Uterus (tissue), 4 donors: ENCODE data around the gene CIAO3. TPM values are rescaled to one million over a fixed set of nuclear protein-coding genes. Genes with fewer than 3 reads are reported as not detected.

Experiments
- DNase-seq, 2 donors: peaks; one replicate each; pipeline ENCODE4 v3.0.0-alpha.2; 2019 to 2020
- H3K27ac ChIP-seq, 2 donors: fragments of 200-600 bp; sonication (generic); 1 replicate in 1 of 2; 2 replicates in 1 of 2; pipeline ENCODE4 v1.5.1; 2016 to 2018
- H3K27me3 ChIP-seq, 2 donors: fragments of 200-600 bp; sonication (generic); one replicate each; pipeline ENCODE4 v1.5.1; 2018 to 2019; ENCODE audit warnings: control low read depth in 1 of 2
- H3K36me3 ChIP-seq, 2 donors: fragments of 200-600 bp; sonication (generic); one replicate each; pipeline ENCODE4 v1.5.1; 2019; ENCODE audit warnings: control low read depth in 1 of 2
- H3K4me1 ChIP-seq, 2 donors: fragments of 200-600 bp; sonication (generic); one replicate each; pipeline ENCODE4 v1.5.1; 2018 to 2019; ENCODE audit warnings: control low read depth in 1 of 2
- H3K4me3 ChIP-seq, 2 donors: fragments of 200-600 bp; sonication (generic); 1 replicate in 1 of 2; 2 replicates in 1 of 2; pipeline ENCODE4 v1.5.1; 2018 to 2019; ENCODE audit warnings: mild to moderate bottlenecking in 1 of 2
- H3K9me3 ChIP-seq, 2 donors: fragments of 200-600 bp; sonication (generic); one replicate each; pipeline ENCODE4 v1.5.1; 2019; ENCODE audit warnings: control low read depth in 1 of 2
- POLR2A ChIP-seq, 2 donors: fragments of 450-650 bp; IDR thresholded peaks; one replicate each; pipeline ENCODE4 v1.6.1; 2016; ENCODE audit warnings: antibody characterized with exemption in 2 of 2, mild to moderate bottlenecking in 1 of 2, moderate library complexity in 1 of 2
- intact Hi-C: fragments of 100-400 bp; cut with DNase I; formaldehyde crosslinking; loops from one replicate; pipeline ENCODE4 v1.15.1; 2023; ENCODE audit warnings: low total_unique reads
- total RNA-seq, 4 donors: library from RNA; depleted of rRNA in 3 of 4; stranded (reverse); fragments of >200 nt in 3 of 4; gene quantifications; one replicate each; pipeline versions ENCODE4 v1.1.0 to v1.2.4, GENCODE V29; 2014 to 2023
- TF ChIP-seq, protein P1 (sequence below), 4 experiments: fragments of 200-600 bp in 2 of 4; fragments of 450-650 bp in 2 of 4; sonication (generic) in 2 of 4; IDR thresholded peaks; one replicate each; pipeline ENCODE4 v1.5.1; 2016 to 2019; ENCODE audit warnings: antibody characterized with exemption in 4 of 4, mild to moderate bottlenecking in 2 of 4, moderate library complexity in 1 of 4
- donor health status: DM: yes; HTN: yes; CAD: no.

CIAO3 gene
- total RNA-seq, 4 donors from 2014 or later = 14.1 to 43.3 (median 25.0) TPM

DNA sequence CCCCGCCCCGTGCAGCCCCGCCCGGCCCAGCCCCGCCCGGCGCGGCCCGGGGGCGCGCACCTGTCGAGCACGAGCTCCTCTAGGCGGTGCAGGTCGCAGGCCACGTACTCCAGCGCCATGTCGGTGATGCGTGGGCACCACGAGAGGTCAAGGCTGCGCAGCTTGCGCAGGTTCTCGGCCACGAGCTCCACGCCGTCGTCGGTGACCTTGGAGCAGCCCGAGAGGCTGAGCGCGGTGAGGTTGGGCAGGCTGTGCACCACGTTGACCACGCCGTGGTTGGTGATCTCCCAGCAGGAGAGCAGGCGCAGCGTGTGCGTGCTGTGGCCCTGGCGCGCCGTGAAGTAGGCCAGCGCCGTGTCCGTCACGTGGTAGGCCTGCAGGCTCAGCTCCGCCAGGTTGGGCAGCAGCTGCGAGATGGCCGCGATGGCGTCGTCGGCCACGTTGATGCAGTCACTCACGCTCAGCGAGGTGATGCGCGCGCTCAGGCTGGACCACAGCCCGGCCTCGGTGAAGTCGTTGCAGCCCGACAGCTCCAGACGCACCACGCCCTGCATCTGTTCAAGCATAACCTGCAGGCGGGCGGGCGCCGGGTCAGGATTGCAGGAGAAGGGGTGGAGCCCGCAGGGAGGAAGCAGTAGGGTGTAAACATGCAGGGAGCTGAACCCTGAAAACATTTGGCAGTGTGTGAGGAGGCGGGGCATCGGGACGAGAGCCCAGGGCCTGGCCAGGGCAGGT, 45.3 kb downstream of the CIAO3 start:
- Histone ChIP-seq H3K4me3 (no peak overlapping the region), H3K36me3 (no peaks in the 10 kb centered on the region), H3K9me3 (no peaks in the 10 kb centered on the region), H3K27ac (no peak overlapping the region), H3K27me3 (peaks cover 23 to 24% of the 10 kb centered on the region in 2 donors), H3K4me1 (peaks cover 0 to 12% of the 10 kb centered on the region in 2 donors)
- DNase-seq = no peak
- intact Hi-C loops = no loop called here
- TF ChIP-seq, protein P1, sequence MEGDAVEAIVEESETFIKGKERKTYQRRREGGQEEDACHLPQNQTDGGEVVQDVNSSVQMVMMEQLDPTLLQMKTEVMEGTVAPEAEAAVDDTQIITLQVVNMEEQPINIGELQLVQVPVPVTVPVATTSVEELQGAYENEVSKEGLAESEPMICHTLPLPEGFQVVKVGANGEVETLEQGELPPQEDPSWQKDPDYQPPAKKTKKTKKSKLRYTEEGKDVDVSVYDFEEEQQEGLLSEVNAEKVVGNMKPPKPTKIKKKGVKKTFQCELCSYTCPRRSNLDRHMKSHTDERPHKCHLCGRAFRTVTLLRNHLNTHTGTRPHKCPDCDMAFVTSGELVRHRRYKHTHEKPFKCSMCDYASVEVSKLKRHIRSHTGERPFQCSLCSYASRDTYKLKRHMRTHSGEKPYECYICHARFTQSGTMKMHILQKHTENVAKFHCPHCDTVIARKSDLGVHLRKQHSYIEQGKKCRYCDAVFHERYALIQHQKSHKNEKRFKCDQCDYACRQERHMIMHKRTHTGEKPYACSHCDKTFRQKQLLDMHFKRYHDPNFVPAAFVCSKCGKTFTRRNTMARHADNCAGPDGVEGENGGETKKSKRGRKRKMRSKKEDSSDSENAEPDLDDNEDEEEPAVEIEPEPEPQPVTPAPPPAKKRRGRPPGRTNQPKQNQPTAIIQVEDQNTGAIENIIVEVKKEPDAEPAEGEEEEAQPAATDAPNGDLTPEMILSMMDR (IDR thresholded peaks at IDR 0.05) = no peak
- peak in 1 of 2 donors; percentile 21 for TF ChIP-seq POLR2A (IDR thresholded peaks at IDR 0.05)

DNA sequence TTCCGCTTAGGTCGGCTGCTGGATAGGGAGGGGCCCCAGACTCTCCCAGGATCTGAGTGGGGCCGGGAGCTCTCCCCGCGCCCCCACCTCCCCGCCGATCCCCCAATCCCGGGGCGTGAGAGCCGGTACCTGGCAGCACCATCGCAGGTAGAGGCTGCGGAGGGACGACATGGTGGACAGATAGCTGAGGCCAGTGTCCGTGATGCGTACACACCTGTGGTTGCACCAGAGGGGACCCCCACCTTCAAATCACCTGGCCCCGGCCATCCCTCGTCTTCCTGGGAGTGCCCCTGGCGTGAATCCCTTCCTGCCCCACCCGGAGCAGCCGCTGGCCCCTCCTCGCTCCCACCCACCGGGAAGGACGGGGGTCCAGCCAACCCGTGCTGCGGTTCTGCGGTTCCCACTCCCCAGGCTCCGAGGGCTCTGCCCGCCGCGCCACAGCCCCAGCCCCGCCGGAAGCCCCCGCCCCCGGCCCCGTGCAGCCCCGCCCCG, 45.9 kb downstream of the CIAO3 start:
- TF ChIP-seq, protein P1 (IDR thresholded peaks at IDR 0.05) = no peak
- no peak for TF ChIP-seq POLR2A (IDR thresholded peaks at IDR 0.05)
- Histone ChIP-seq H3K9me3 (no peaks in the 10 kb centered on the region), H3K4me1 (peaks cover 0 to 12% of the 10 kb centered on the region in 2 donors), H3K27me3 (peaks cover 17 to 24% of the 10 kb centered on the region in 2 donors), H3K27ac (no peak overlapping the region), H3K36me3 (no peaks in the 10 kb centered on the region), H3K4me3 (no peak overlapping the region)
- no peak for DNase-seq
- intact Hi-C loops = no loop called here

DNA sequence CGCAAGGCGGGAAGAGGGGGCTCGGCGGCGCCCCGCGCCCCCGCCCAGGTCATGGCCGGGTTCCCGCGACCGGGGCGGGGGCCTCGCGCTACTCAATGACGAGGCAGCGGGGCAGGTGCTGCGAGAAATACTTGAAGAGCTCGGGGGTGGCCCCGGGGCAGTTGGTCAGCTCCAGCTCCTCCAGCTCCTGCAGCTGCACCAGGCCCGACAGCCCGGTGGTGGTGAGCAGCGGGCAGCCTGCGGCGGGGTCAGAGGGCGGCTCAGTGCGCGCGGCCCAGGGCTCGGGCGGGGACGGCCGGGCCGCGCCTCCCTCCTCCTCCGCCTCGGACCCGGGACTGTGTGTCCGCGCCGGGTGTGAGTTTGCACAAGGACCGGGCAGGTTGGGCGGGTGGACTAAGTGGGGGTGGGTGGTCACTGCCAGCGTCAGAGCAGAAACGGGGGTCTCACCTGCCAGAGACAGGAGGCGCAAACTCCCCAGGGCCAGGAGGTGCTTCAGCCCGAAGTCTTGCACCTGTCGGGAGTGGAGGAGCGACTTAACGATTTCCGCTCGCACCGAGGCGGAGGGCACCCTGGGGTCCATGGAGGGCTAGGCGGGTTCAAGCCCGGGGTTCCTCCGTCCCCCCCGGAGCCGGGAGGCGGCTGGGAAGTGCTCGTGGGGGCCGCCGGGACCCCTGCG, 46.5 kb downstream of the CIAO3 start:
- Histone ChIP-seq H3K27me3 (peaks cover 17 to 24% of the 10 kb centered on the region in 2 donors), H3K36me3 (no peaks in the 10 kb centered on the region), H3K9me3 (no peaks in the 10 kb centered on the region), H3K27ac (no peak overlapping the region), H3K4me1 (peaks cover 3 to 18% of the 10 kb centered on the region in 2 donors), H3K4me3 (no peak overlapping the region)
- intact Hi-C loops = no loop called here
- DNase-seq = no peak
- TF ChIP-seq, protein P1 (IDR thresholded peaks at IDR 0.05) = no peak
- TF ChIP-seq POLR2A (IDR thresholded peaks at IDR 0.05) = no peak

DNA sequence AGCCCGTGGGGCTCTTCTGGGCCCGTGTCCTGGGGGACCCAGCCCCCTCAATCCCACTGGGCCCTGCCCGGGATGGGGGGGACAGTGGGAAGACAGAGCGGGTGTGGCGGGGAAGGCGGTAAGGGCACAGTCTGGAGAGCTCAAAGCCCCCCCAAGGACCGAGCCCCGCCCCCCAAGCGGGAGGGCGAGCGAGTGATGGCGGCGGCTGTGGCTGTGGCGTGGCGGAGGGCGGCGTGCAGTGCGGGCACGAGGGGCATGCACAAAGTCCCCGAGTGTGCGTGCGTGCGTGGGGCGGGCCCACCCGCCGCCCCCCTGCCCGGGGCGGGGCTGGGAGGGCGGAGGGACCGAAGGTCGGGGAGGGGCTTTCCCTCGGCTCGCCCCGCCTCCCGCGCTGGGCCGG, 47.0 kb downstream of the CIAO3 start:
- Histone ChIP-seq H3K27ac (no peak overlapping the region), H3K27me3 (peaks cover 17 to 24% of the 10 kb centered on the region in 2 donors)

More for the DNA sequence above, 47.0 kb downstream of the CIAO3 start:
- no peak for DNase-seq
- Histone ChIP-seq H3K36me3 (no peaks in the 10 kb centered on the region), H3K4me3 (no peak overlapping the region), H3K9me3 (no peaks in the 10 kb centered on the region), H3K4me1 (peaks cover 7 to 23% of the 10 kb centered on the region in 2 donors)
- intact Hi-C loops = no loop called here
- TF ChIP-seq, protein P1 (IDR thresholded peaks at IDR 0.05) = no peak
- TF ChIP-seq POLR2A (IDR thresholded peaks at IDR 0.05) = no peak
